ENCODE results near the gene KNSTRN.

Gene KNSTRN

DNA sequence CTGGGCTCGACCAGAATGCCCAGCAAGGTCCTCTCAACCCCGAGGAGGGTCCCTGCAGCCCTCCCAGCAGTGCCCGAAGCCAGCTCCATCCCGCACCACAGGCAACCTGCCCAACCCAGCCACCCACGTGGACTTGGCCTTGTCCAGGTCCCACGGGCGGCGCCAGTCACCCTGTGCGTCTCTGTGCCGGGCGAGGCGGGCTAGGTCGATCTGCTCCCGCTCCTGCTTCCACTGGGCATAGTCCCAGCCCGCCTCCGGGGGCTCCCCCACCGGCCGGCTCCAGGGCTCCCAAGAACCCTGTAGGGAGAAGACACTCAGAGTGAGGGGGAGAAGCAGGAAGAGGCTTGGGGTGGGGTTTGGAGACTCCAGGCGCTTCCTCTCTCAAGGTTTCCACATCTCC lies 44.9 kb upstream of the KNSTRN start:
- no peaks in the 10 kb centered on the region for H3K36me3 ChIP-seq (ENCODE audit: insufficient read depth, low read length)
- TF ChIP-seq, protein P1, sequence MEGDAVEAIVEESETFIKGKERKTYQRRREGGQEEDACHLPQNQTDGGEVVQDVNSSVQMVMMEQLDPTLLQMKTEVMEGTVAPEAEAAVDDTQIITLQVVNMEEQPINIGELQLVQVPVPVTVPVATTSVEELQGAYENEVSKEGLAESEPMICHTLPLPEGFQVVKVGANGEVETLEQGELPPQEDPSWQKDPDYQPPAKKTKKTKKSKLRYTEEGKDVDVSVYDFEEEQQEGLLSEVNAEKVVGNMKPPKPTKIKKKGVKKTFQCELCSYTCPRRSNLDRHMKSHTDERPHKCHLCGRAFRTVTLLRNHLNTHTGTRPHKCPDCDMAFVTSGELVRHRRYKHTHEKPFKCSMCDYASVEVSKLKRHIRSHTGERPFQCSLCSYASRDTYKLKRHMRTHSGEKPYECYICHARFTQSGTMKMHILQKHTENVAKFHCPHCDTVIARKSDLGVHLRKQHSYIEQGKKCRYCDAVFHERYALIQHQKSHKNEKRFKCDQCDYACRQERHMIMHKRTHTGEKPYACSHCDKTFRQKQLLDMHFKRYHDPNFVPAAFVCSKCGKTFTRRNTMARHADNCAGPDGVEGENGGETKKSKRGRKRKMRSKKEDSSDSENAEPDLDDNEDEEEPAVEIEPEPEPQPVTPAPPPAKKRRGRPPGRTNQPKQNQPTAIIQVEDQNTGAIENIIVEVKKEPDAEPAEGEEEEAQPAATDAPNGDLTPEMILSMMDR (IDR thresholded peaks at IDR 0.05; ENCODE audit: borderline replicate concordance, extremely low read depth, low read length, poor library complexity, severe bottlenecking): no peak
- no peak for TF ChIP-seq EZH2 (IDR thresholded peaks at IDR 0.05; ENCODE audit: borderline replicate concordance, low read depth, low read length, severe bottlenecking)
- H3K79me2 ChIP-seq (ENCODE audit: insufficient read depth, low read length): no peaks in the 10 kb centered on the region
- H3K9me3 ChIP-seq (ENCODE audit: insufficient read depth, low read length, severe bottlenecking): no peaks in the 10 kb centered on the region
- H3K4me2 ChIP-seq (ENCODE audit: insufficient read depth, low read length): peak overlapping the region; percentile 63
- no peak overlapping the region; a peak in 1 of 4 replicates for H3K4me3 ChIP-seq (ENCODE audit: low read depth in 1 of 2, low read length in 2 of 2)
- no peaks in the 10 kb centered on the region for H3K27me3 ChIP-seq (ENCODE audit: insufficient read depth, low read length, poor library complexity)
- 0 out of 3 replicates have a peak, but pooled peaks have one; percentile 5 for ATAC-seq (ENCODE audit: insufficient read depth, low read depth)
- H3K27ac ChIP-seq (ENCODE audit: low read length): no peak overlapping the region
- H3K4me1 ChIP-seq (ENCODE audit: insufficient read depth, low read length): peaks cover 31% of the 10 kb centered on the region
- peak overlapping the region; percentile 78 for H2AFZ ChIP-seq (ENCODE audit: low read depth, low read length)
- no peaks in the 10 kb centered on the region for H4K20me1 ChIP-seq (ENCODE audit: insufficient read depth, low read length)
- no peak for DNase-seq
- H3K9ac ChIP-seq (ENCODE audit: low read depth, low read length): peak overlapping the region; percentile 28

DNA sequence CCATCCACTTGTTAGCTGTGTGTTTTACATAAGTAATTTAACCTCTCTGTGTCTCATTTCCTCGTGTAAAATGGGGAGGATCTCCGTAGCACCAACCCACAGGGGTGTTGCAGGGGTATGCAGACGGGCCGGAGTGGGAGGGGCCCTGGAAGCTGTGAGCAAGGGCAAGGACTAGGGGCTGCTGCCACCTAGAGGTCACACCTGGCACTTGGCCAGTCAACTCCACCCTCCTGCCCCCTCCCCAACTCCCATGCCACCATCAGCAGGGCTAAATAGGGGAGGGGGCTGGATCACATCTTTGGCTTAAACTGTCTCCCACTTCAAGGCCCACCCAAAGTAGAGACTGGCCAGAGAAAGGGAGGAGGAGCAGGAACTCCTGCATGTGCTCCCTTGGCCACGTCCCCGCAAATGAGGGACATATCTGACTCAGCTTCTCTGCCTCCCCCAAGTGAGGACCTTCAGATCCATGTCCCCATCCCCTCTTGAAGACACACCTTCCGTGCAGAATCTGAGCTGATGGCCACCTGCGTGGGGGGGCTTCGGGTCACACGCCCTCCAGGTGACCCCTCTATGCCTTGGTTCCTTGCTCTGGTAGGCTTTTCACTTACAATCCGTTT lies 44.4 kb upstream of the KNSTRN start:
- Histone ChIP-seq H2AFZ (ENCODE audit: low read depth, low read length) (peak overlapping the region; percentile 78), H3K4me1 (ENCODE audit: insufficient read depth, low read length) (peaks cover 31% of the 10 kb centered on the region)

DNA sequence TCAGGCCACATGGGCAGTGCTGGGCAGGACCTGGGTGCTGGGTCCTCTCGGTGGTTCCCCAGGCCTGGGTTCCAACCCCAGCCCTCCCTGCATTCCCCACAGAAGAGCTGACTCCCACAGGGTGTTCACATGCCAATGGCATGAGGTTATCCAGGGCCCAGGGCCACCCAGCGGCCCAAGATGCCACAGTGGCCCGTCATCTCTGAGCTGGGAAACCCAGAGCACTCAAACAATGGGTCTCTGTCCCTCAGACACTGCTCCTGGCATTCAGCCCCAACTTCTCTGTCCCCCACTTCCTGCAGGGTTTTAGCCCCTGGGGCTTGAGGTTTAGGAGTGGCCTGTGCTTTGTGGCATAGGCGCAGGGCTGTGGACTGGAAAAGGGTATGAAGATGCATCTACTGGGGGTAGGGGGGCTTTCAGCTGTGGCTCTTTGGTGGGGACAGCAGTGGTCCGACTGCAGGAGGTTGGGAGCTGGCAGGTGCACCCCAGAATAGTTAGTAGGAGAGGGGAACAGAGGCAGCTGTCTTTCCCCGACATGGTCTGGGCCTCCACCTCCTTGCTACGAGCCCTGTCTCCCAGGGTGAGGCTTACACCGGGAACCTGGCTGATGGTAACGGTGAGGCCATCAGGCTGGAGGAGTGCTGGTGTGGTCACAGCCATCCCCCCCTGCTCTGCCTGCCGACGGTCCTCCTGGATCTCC lies 43.5 kb upstream of the KNSTRN start:
- ATAC-seq (ENCODE audit: insufficient read depth, low read depth) (no peak), DNase-seq (no peak)
- Histone ChIP-seq H3K4me1 (ENCODE audit: insufficient read depth, low read length) (peaks cover 23% of the 10 kb centered on the region), H3K9me3 (ENCODE audit: insufficient read depth, low read length, severe bottlenecking) (no peaks in the 10 kb centered on the region), H3K27ac (ENCODE audit: low read length) (no peak overlapping the region), H4K20me1 (ENCODE audit: insufficient read depth, low read length) (no peaks in the 10 kb centered on the region), H3K4me3 (ENCODE audit: low read depth in 1 of 2, low read length in 2 of 2) (no peak overlapping the region), H3K79me2 (ENCODE audit: insufficient read depth, low read length) (no peaks in the 10 kb centered on the region), H3K27me3 (ENCODE audit: insufficient read depth, low read length, poor library complexity) (no peaks in the 10 kb centered on the region), H3K36me3 (ENCODE audit: insufficient read depth, low read length) (no peaks in the 10 kb centered on the region), H3K9ac (ENCODE audit: low read depth, low read length) (no peak overlapping the region), H2AFZ (ENCODE audit: low read depth, low read length) (no peak overlapping the region), H3K4me2 (ENCODE audit: insufficient read depth, low read length) (no peak overlapping the region)
- TF ChIP-seq EZH2 (IDR thresholded peaks at IDR 0.05; ENCODE audit: borderline replicate concordance, low read depth, low read length, severe bottlenecking): no peak
- TF ChIP-seq, protein P1 (IDR thresholded peaks at IDR 0.05; ENCODE audit: borderline replicate concordance, extremely low read depth, low read length, poor library complexity, severe bottlenecking): no peak

More for the DNA sequence above, 44.4 kb upstream of the KNSTRN start:
- no peaks in the 10 kb centered on the region for H3K79me2 ChIP-seq (ENCODE audit: insufficient read depth, low read length)
- no peaks in the 10 kb centered on the region for H3K36me3 ChIP-seq (ENCODE audit: insufficient read depth, low read length)
- ATAC-seq (ENCODE audit: insufficient read depth, low read depth): peak; percentile 94
- no peak overlapping the region for H3K27ac ChIP-seq (ENCODE audit: low read length)
- H3K27me3 ChIP-seq (ENCODE audit: insufficient read depth, low read length, poor library complexity): no peaks in the 10 kb centered on the region
- no peaks in the 10 kb centered on the region for H4K20me1 ChIP-seq (ENCODE audit: insufficient read depth, low read length)
- TF ChIP-seq, protein P1 (IDR thresholded peaks at IDR 0.05; ENCODE audit: borderline replicate concordance, extremely low read depth, low read length, poor library complexity, severe bottlenecking): peak; percentile 89
- no peak for TF ChIP-seq EZH2 (IDR thresholded peaks at IDR 0.05; ENCODE audit: borderline replicate concordance, low read depth, low read length, severe bottlenecking)
- H3K9ac ChIP-seq (ENCODE audit: low read depth, low read length): peak overlapping the region; percentile 28
- H3K4me2 ChIP-seq (ENCODE audit: insufficient read depth, low read length): peak overlapping the region; percentile 63
- H3K9me3 ChIP-seq (ENCODE audit: insufficient read depth, low read length, severe bottlenecking): no peaks in the 10 kb centered on the region
- peak; percentile 85 for DNase-seq
- no peak overlapping the region; a peak in 1 of 4 replicates for H3K4me3 ChIP-seq (ENCODE audit: low read depth in 1 of 2, low read length in 2 of 2)

Measured in DND-41 (cell line).